H9 (cell line): ENCODE data around the gene SPDYE1. TPM values are rescaled to one million over a fixed set of nuclear protein-coding genes. Genes with fewer than 3 reads are reported as not detected.
"Not testable (repeated sequence)": the region's sequence is repeated elsewhere in the genome, so short reads cannot be mapped to it uniquely, and the experiment has no call there.

Experiments used
- DNase-seq: peaks from one replicate; pipeline ENCODE4 v3.0.0-alpha.2; 2017
- H2AFZ ChIP-seq: one replicate; pipeline ENCODE4 v1.6.1; 2013; ENCODE audit warnings: mild to moderate bottlenecking, low read length, control low read depth, moderate library complexity
- H2AK5ac ChIP-seq: 2 replicates; pipeline ENCODE4 v1.6.1; 2013; ENCODE audit warnings: low read length, control low read depth, mixed read lengths; ENCODE audit not compliant: insufficient read length
- H2BK120ac ChIP-seq: one replicate; pipeline ENCODE4 v1.6.1; 2013; ENCODE audit warnings: low read depth, mild to moderate bottlenecking, low read length, control low read depth, inconsistent platforms; ENCODE audit not compliant: poor library complexity, severe bottlenecking
- H2BK12ac ChIP-seq: 2 replicates; pipeline ENCODE4 v1.6.1; 2013; ENCODE audit warnings: low read length, control low read depth, mixed read lengths, low read depth; ENCODE audit not compliant: insufficient read length
- H2BK15ac ChIP-seq: 2 replicates; pipeline ENCODE4 v1.6.1; 2013; ENCODE audit warnings: low read depth, low read length, control low read depth
- H2BK20ac ChIP-seq: one replicate; pipeline ENCODE4 v1.6.1; 2013; ENCODE audit warnings: low read depth, mild to moderate bottlenecking, low read length, control low read depth, inconsistent platforms; ENCODE audit not compliant: poor library complexity, severe bottlenecking
- H2BK5ac ChIP-seq: 2 replicates; pipeline ENCODE4 v1.6.1; 2013; ENCODE audit warnings: low read length, control low read depth, mixed read lengths; ENCODE audit not compliant: insufficient read length
- H3K14ac ChIP-seq: 2 replicates; pipeline ENCODE4 v1.6.1; 2013; ENCODE audit warnings: low read length, control low read depth; ENCODE audit not compliant: insufficient read depth
- H3K18ac ChIP-seq: 2 replicates; pipeline ENCODE4 v1.6.1; 2013; ENCODE audit warnings: low read depth, mild to moderate bottlenecking, mixed read lengths, low read length, control low read depth; ENCODE audit not compliant: insufficient read length
- H3K23ac ChIP-seq: 2 replicates; pipeline ENCODE4 v1.6.1; 2013; ENCODE audit warnings: low read length, control low read depth, mixed read lengths, low read depth; ENCODE audit not compliant: insufficient read length
- H3K23me2 ChIP-seq: 2 replicates; pipeline ENCODE4 v1.6.1; 2013; ENCODE audit warnings: low read depth, mild to moderate bottlenecking, mixed read lengths, low read length, control low read depth; ENCODE audit not compliant: insufficient read length, poor library complexity, severe bottlenecking
- H3K27ac ChIP-seq: 2 replicates; pipeline ENCODE4 v1.5.1; 2013; ENCODE audit warnings: low read length, control low read depth, mixed read lengths, low read depth; ENCODE audit not compliant: insufficient read length
- H3K27me3 ChIP-seq: 2 replicates; pipeline ENCODE4 v1.6.1; 2013; ENCODE audit warnings: low read length, control low read depth, inconsistent platforms; ENCODE audit not compliant: insufficient read depth
- H3K4ac ChIP-seq: 2 replicates; pipeline ENCODE4 v1.6.1; 2013; ENCODE audit warnings: low read depth, mild to moderate bottlenecking, control low read depth, inconsistent platforms, low read length, moderate library complexity
- H3K4me1 ChIP-seq: 2 replicates; pipeline ENCODE4 v1.6.1; 2013; ENCODE audit warnings: low read length, control low read depth, inconsistent platforms; ENCODE audit not compliant: insufficient read depth
- H3K4me2 ChIP-seq: 2 replicates; pipeline ENCODE4 v1.6.1; 2013; ENCODE audit warnings: low read length, control low read depth, mixed read lengths; ENCODE audit not compliant: insufficient read length, insufficient read depth
- H3K56ac ChIP-seq: 2 replicates; pipeline ENCODE4 v1.6.1; 2013; ENCODE audit warnings: low read depth, mild to moderate bottlenecking, mixed read lengths, low read length, control low read depth; ENCODE audit not compliant: insufficient read length
- H3K79me1 ChIP-seq: 2 replicates; pipeline ENCODE4 v1.6.1; 2013; ENCODE audit warnings: low read depth, mild to moderate bottlenecking, moderate library complexity, low read length, control low read depth, inconsistent platforms; ENCODE audit not compliant: insufficient read depth, poor library complexity, severe bottlenecking
- H3K79me2 ChIP-seq: 2 replicates; pipeline ENCODE4 v1.6.1; 2013; ENCODE audit warnings: low read length, control low read depth, inconsistent platforms; ENCODE audit not compliant: insufficient read depth
- H3K9ac ChIP-seq: 2 replicates; pipeline ENCODE4 v1.6.1; 2013; ENCODE audit warnings: low read length, control low read depth, mixed read lengths; ENCODE audit not compliant: insufficient read length; ENCODE audit errors: extremely low read depth
- H3K9me3 ChIP-seq: one replicate; pipeline ENCODE4 v1.6.1; 2013; ENCODE audit warnings: low read depth, low read length, inconsistent platforms; ENCODE audit not compliant: control insufficient read depth
- H3T11ph ChIP-seq: one replicate; pipeline ENCODE4 v1.6.1; 2013; ENCODE audit warnings: mild to moderate bottlenecking, low read length, control low read depth, inconsistent platforms
- H4K20me1 ChIP-seq: one replicate; pipeline ENCODE4 v1.6.1; 2013; ENCODE audit not compliant: control insufficient read depth, insufficient read length, insufficient read depth
- H4K5ac ChIP-seq: 2 replicates; pipeline ENCODE4 v1.6.1; 2013; ENCODE audit warnings: low read depth, mild to moderate bottlenecking, mixed read lengths, low read length, control low read depth; ENCODE audit not compliant: insufficient read length
- H4K8ac ChIP-seq: replicated peaks from 2 replicates; pipeline ENCODE4 v1.6.1; 2013; ENCODE audit warnings: low read length, control low read depth, mixed read lengths, low read depth; ENCODE audit not compliant: insufficient read length
- H4K91ac ChIP-seq: 2 replicates; pipeline ENCODE4 v1.6.1; 2013; ENCODE audit warnings: low read depth, mild to moderate bottlenecking, moderate library complexity, mixed read lengths, low read length, control low read depth; ENCODE audit not compliant: insufficient read length
- H3K27ac Mint-ChIP-seq, 3 experiments: 2 replicates in 2 of 3; 3 replicates in 1 of 3; pipeline ENCODE4 v1.8.0; 2020 to 2021; ENCODE audit warnings: mixed read lengths in 3 of 3, mild to moderate bottlenecking in 1 of 3, moderate library complexity in 1 of 3
- H3K27me3 Mint-ChIP-seq: 2 replicates; pipeline ENCODE4 v1.8.0; 2021; ENCODE audit warnings: low read depth, mild to moderate bottlenecking, moderate library complexity, mixed read lengths
- H3K36me3 Mint-ChIP-seq, 3 experiments: 2 replicates in 2 of 3; 3 replicates in 1 of 3; pipeline ENCODE4 v1.8.0; 2020 to 2021; ENCODE audit warnings: low read depth in 3 of 3, mixed read lengths in 3 of 3; ENCODE audit not compliant: insufficient read depth in 1 of 3
- H3K4me1 Mint-ChIP-seq, 2 experiments: 2 replicates each; pipeline ENCODE4 v1.8.0; 2020; ENCODE audit warnings: mixed read lengths in 2 of 2
- H3K4me3 Mint-ChIP-seq, 2 experiments: 2 replicates in 1 of 2; 3 replicates in 1 of 2; pipeline ENCODE4 v1.8.0; 2020 to 2021; ENCODE audit warnings: mild to moderate bottlenecking in 2 of 2, mixed read lengths in 2 of 2, moderate library complexity in 1 of 2
- H3K9me3 Mint-ChIP-seq, 2 experiments: 2 replicates in 1 of 2; 3 replicates in 1 of 2; pipeline ENCODE4 v1.8.0; 2020; ENCODE audit warnings: mild to moderate bottlenecking in 2 of 2, mixed read lengths in 2 of 2, moderate library complexity in 1 of 2
- WGBS: extraction: QIAGEN DNeasy Blood & Tissue Kit; methylation state at CpG from one replicate; pipeline ENCODE4 v1.1.7; 2013; ENCODE audit warnings: missing lambda C conversion rate, low lambda C conversion rate, mixed read lengths; ENCODE audit not compliant: insufficient read length; ENCODE audit errors: extremely low coverage; 5-methylcytosine and 5-hydroxymethylcytosine counted together
- total RNA-seq: library from RNA; stranded (reverse); gene quantifications from 2 replicates; pipeline ENCODE4 v1.2.1, GENCODE V29; 2021

Gene SPDYE1
- total RNA-seq, 1 experiment from 2014 or later, result not detected

- H3T11ph ChIP-seq, result not testable (repeated sequence)
Measured at GRCh38 chr7:43974725-43975482, 22.8 kb upstream of the SPDYE1 start.

More at GRCh38 chr7:43974725-43975482, 22.8 kb upstream of the SPDYE1 start:
- H3K27ac Mint-ChIP-seq, H2BK20ac ChIP-seq, H3K79me1 ChIP-seq, H2AFZ ChIP-seq, H3K4ac ChIP-seq, H2BK12ac ChIP-seq, H3K9me3 ChIP-seq, H4K5ac ChIP-seq, H3K27me3 Mint-ChIP-seq, H3K56ac ChIP-seq, H2BK120ac ChIP-seq, H2BK15ac ChIP-seq, H2BK5ac ChIP-seq, H3K27me3 ChIP-seq, H4K8ac ChIP-seq, H3K23me2 ChIP-seq, H3K4me1 ChIP-seq, H3K4me2 ChIP-seq, H3K14ac ChIP-seq, H2AK5ac ChIP-seq, H3K79me2 ChIP-seq, H4K91ac ChIP-seq, H3K36me3 Mint-ChIP-seq, H3K23ac ChIP-seq, H3K18ac ChIP-seq, H3K4me1 Mint-ChIP-seq, H3K9ac ChIP-seq, H3K27ac ChIP-seq, DNase-seq, H3K9me3 Mint-ChIP-seq, H4K20me1 ChIP-seq, H3K4me3 Mint-ChIP-seq: not testable (repeated sequence)
- no CpG with 5 or more reads among the region's 10 CpGs for WGBS
